GM18502 (cell line): ENCODE results near the gene LCOR.
"Not testable (repeated sequence)": the region's sequence is repeated elsewhere in the genome, so short reads cannot be mapped to it uniquely, and the experiment has no call there.

Experiments used
- ATAC-seq: cut with Tn5 transposase; IDR thresholded peaks from one replicate; pipeline ENCODE4 v1.9.1; 2021; ENCODE audit warnings: mild to moderate bottlenecking; ENCODE audit not compliant: unreplicated experiment, poor library complexity

The LCOR gene

GRCh38 chr10:96831867-96832720, at the start of gene LCOR:
TSS of gene LCOR (plus strand) at chr10:96832298. CDS start at chr10:96949058, 116,760 bp downstream.
- ATAC-seq: peak; percentile 62

DNA sequence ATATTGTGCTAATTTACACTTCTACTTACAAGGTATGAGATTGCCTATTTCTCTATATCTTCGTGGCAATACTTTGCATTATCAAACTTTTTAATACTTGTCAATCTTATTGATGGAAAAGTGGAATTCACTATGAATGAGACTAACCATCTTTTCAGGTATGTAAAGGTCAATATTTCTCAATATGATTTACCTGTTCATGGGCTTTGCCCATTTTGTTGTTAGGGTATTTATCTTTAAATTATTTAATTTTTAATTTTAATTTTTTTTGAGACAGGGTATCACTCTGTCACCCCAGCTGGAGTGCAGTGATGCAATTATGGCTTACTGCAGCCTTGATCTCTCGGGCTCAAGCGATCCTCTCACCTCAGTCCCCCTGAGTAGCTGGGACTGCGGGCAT, 47.8 kb upstream of the LCOR start:
- no peak for ATAC-seq

DNA sequence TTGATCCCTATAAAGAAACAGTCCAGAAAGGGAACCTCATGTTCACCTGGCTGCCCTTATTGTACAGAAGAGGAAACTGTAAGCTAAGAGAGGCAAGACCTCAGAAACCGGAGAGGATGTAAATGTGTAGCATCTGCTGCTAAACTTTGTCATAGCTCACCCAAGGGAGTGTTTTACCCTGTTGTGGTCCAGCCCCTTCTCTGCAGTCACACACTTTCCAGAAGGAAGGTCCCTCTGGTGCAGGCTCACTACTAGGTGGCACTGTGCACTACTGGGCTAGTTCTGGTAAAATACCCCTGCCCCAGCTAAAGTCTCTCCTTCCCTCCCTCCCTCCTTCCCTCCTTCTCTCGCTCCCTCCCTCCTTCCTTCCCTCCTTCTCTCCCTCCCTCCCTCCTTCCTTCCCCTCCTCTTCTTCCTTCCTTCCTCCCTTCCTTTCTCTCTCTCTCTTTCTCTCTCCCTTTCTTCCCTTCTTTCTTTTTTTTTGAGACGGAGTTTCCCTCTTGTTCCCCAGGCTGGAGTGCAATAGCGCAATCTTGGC, 42.5 kb upstream of the LCOR start:
- ATAC-seq: peak; percentile 72

- no peak for ATAC-seq
Measured at GRCh38 chr10:96791902-96792301, 40.2 kb upstream of the LCOR start.

GRCh38 chr10:96794836-96795733, 37.0 kb upstream of the LCOR start:
- ATAC-seq: no peak

DNA sequence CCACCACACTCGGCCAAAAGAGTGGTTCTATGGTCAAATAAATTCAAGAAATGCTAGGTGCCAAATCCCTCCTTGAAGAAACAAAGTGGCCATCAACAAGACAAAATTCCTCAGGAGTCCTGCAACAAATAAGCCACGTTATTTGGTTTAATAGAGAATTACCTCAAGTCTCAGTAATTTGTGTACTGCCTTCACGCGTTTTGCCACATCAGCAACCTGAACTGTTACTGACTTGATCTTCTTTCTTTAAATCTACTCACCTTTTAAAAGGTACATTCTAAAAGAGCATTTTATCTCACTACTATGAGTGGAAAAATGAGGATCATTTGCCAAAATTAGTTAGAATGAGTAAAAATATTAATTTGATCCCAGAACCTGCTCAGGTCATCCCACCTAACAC, 34.6 kb upstream of the LCOR start:
- no peak for ATAC-seq

GRCh38 chr10:96803288-96803664, 28.8 kb upstream of the LCOR start:
- no peak for ATAC-seq

GRCh38 chr10:96814264-96814663, 17.8 kb upstream of the LCOR start:
- ATAC-seq: no peak

GRCh38 chr10:96818971-96819370, 13.1 kb upstream of the LCOR start:
- not testable (repeated sequence) for ATAC-seq

- ATAC-seq: no peak
Measured at GRCh38 chr10:96820765-96821164, 11.3 kb upstream of the LCOR start.

DNA sequence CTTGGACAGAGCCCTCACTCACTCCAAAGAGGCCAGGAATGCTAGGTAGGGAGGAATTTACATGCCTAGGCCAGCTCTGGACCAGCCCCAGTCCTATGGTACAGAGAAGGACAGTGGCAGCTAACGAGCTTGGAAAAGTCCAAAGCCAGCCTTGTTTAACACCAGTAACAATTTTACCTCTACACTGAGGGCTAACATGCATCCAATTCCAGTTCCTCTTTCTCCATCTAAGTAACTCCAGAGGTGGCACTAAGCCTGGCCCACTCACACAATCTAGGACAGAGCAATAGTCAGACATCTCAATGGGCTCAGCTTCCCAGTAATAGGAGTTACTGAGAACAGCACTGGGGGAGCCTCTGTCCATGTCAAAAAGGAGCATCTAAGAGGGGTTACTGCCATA, 5.7 kb upstream of the LCOR start:
- no peak for ATAC-seq

GRCh38 chr10:96828609-96829008, 3.5 kb upstream of the LCOR start:
- ATAC-seq: no peak

DNA sequence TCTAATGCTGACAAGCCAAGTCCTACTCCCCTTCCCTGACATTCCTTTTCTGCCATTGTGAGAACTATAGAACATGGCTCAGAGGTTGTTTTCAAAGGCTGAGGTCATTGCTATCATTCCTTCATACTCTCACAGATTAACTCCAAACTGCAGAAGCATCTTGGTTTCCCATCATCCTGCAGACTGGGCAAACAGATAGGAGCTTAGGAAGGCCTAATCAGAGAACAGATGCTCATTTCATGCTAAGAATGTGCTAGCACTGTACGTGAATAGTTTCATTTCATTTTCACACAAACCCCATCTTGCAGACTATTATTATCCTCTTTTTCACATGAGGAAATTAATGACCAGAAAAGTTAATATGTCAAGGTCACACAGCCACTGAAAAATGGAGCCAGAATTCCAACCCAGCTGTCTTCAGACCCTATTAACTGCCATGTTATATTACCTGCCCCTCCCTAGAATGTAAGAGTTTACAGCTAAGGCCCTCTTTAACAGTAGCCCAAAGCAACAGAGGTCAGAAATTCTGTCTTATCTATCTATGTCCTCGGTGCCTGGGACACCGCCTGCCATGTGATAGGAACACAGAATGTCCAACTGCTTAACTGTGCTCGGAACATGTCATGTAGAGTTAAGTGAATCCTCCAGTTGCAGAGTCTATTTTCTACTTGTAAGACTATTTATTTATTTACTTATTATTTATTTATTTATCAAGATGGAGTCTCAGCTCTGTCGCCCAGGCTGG, 2.9 kb upstream of the LCOR start:
- ATAC-seq: no peak

DNA sequence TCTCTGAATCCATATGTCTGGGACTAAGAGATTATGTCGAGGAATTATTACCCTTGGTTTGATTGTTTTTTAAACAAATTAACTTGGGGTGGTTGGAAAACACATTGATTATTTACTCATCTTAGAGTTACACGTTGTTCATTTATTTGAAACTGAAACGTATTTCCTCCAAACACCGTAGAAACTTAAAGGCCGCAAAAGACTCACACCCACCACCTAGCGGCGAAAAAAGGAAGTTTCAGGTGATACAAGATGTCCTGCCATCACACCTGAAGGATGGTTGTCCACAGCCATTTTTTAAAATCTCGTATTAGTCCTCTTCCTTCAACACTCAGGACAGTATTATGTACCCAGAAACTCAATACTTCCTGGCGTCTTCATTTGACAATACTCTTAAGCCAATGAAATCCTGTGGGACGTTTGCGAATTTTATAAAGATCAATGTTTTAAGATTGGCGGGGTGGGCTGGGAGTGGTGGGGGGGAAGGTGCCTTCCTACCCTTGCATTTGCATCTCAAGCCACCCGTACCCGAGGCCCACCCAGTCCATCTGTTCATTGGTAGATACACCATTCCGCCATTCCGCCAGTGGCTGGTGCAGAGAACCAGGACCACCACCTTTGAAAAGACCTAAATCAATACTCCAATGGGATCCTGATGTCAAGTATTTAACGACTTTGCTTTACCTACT, 1.4 kb upstream of the LCOR start:
- ATAC-seq: no peak

DNA sequence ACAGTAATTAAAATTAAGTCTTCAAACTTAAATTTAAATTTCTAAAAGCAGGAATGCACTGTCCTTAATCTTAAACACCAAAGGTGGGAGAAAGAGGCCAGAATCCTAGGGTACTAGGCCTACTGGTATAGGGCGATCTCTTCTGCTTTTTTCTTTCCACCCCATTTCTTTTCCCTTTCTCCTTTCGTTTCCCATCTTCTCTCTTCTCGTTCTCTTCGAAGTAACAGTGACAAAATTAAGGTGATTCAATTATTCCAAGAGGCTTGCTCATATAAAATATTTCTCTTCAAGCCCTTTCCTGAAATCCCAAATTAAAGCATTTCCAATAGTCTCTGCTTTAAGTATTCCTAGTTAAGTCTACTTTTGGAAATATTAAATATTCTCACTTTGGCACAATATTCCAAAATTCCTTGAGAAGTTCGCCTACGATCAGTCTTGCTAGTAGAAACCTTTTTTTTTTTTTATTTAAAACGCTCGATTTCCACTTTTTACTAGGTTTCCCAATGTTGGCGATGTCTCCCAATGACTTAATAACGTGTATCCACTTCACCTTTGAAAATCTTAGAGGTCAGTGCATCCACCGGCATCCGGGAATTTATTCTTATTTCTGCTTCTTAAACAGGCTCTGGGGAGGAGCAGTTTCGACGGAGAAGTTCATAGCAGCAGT, 765 bp upstream of the LCOR start:
- ATAC-seq: no peak

DNA sequence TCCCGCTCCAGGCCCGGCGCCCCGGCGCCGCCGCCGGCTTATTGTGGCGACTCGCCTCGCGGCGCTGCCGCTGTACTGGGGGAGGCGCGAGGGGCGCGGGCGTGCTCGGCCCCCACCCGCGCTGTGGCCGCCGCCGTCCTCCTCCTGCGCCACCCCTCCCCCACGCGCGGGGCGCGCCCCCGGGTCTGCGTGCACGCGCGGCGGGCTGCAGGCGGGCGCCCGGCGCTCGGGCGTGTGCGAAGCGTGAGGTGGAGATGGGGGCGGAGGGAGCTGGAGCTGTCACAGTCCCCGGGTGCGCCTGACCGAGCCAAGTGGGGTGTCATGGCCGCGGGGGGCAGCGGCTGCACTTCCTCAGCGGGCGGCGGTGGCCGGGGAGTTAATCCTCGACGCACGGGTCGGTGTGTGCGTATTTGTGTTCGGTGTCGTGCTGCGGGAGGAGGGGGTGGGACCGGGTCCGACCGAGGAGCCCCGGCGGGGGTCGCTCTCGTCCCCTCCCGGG, 672 bp downstream of the LCOR start:
- ATAC-seq: peak; percentile 62

DNA sequence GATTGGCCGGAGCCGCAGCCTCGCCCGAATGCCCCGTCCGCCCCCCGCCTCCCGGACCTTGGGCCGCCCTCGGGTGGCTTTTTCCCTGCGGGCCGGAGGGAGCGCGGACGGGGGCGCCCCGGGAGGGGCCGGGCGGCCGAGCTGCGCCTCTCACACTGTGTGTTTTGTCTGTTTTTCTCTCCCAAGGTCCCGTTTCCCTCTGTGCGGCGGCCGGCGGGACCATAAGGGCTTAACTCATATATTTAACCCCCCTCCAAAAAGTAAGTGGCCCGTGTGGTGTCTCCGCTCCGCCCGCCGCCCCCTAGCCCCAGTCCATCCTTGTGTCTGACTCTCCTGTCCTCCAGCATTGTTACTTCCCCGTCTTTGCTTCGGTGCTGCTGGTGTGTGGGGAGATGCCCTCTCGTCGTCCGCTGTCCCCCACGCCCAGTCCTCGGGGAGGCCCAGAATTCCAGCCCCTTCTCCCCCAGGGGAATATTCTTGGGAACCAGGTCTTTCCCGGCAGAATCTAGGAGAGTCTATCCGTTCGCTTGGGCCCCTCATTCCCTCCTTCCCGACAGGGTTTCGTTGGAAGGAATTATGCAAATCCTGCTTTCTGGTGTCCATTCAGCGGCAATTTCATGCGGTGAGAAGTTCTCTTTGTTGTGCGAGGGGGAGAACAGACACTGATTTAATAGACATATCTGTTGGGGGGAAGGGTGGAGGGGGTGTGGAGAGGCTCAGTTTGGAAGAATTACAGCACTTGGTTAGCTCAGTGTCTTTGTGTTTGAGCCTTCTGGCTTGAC, 1.3 kb downstream of the LCOR start:
- peak; percentile 6 for ATAC-seq

- ATAC-seq: no peak
Measured at GRCh38 chr10:96834120-96834519, 2.0 kb downstream of the LCOR start.
